Astrocyte (in vitro differentiated cells and primary cell): Measurements from ENCODE around the gene MTERF4. TPM values are rescaled to one million over a fixed set of nuclear protein-coding genes. Genes with fewer than 3 reads are reported as not detected.

Experiments
- DNase-seq: peaks from one replicate; pipeline ENCODE4 v3.0.0-alpha.2; 2010; ENCODE audit warnings: low read depth
- FAIRE-seq: peaks from 2 replicates; lab custom pipeline; 2011; peaks lifted over from hg19 to GRCh38; lab: Jason Lieb, UNC
- H2AFZ ChIP-seq: 2 replicates; pipeline ENCODE4 v1.6.0; 2012; ENCODE audit warnings: low read depth, low read length, inconsistent platforms
- H3K27ac ChIP-seq: 2 replicates; pipeline ENCODE4 v1.5.1; 2011; ENCODE audit warnings: low read depth, low read length, inconsistent platforms
- H3K27me3 ChIP-seq: 2 replicates; pipeline ENCODE4 v1.6.0; 2011; ENCODE audit warnings: low read length, inconsistent platforms; ENCODE audit not compliant: insufficient read depth
- H3K36me3 ChIP-seq: 2 replicates; pipeline ENCODE4 v1.5.1; 2011; ENCODE audit warnings: low read length, inconsistent platforms; ENCODE audit not compliant: insufficient read depth
- H3K4me1 ChIP-seq: 2 replicates; pipeline ENCODE4 v1.5.1; 2011; ENCODE audit warnings: low read length, inconsistent platforms; ENCODE audit not compliant: insufficient read depth
- H3K4me2 ChIP-seq: 2 replicates; pipeline ENCODE4 v1.6.0; 2012; ENCODE audit warnings: low read length, inconsistent platforms
- H3K4me3 ChIP-seq: 2 replicates; pipeline ENCODE4 v1.5.1; 2011; ENCODE audit warnings: low read depth, mild to moderate bottlenecking, low read length, inconsistent platforms; ENCODE audit not compliant: insufficient read depth
- H3K79me2 ChIP-seq: 2 replicates; pipeline ENCODE4 v1.6.0; 2012; ENCODE audit warnings: mild to moderate bottlenecking, low read length, inconsistent platforms; ENCODE audit not compliant: insufficient read depth
- H3K9ac ChIP-seq: 2 replicates; pipeline ENCODE4 v1.6.0; 2012; ENCODE audit warnings: mild to moderate bottlenecking, low read length, inconsistent platforms
- H3K9me3 ChIP-seq: 2 replicates; pipeline ENCODE4 v1.5.1; 2012; ENCODE audit warnings: low read depth, mild to moderate bottlenecking, low read length, inconsistent platforms; ENCODE audit not compliant: insufficient read depth
- H4K20me1 ChIP-seq: 2 replicates; pipeline ENCODE4 v1.6.0; 2012; ENCODE audit warnings: low read length, inconsistent platforms; ENCODE audit not compliant: insufficient read depth
- H3K27ac Mint-ChIP-seq: one replicate; pipeline ENCODE4 v1.8.0; 2021; ENCODE audit warnings: mild to moderate bottlenecking, mixed read lengths; ENCODE audit not compliant: unreplicated experiment
- H3K27me3 Mint-ChIP-seq: one replicate; pipeline ENCODE4 v1.8.0; 2021; ENCODE audit warnings: low read depth, mixed read lengths; ENCODE audit not compliant: unreplicated experiment
- H3K36me3 Mint-ChIP-seq: one replicate; pipeline ENCODE4 v1.8.0; 2021; ENCODE audit warnings: low read depth, mixed read lengths; ENCODE audit not compliant: unreplicated experiment
- H3K4me1 Mint-ChIP-seq: one replicate; pipeline ENCODE4 v1.8.0; 2021; ENCODE audit warnings: low read depth, mixed read lengths; ENCODE audit not compliant: unreplicated experiment
- H3K4me3 Mint-ChIP-seq: one replicate; pipeline ENCODE4 v1.8.0; 2021; ENCODE audit warnings: mild to moderate bottlenecking, moderate library complexity, mixed read lengths; ENCODE audit not compliant: unreplicated experiment
- H3K9me3 Mint-ChIP-seq: one replicate; pipeline ENCODE4 v1.8.0; 2021; ENCODE audit warnings: mild to moderate bottlenecking, mixed read lengths; ENCODE audit not compliant: unreplicated experiment
- EZH2 ChIP-seq: IDR thresholded peaks from 2 replicates; pipeline ENCODE4 v1.6.1; 2012; ENCODE audit warnings: mild to moderate bottlenecking, low read length, inconsistent platforms; ENCODE audit not compliant: insufficient read depth
- total RNA-seq: library from RNA; stranded (reverse); gene quantifications from 2 replicates; pipeline ENCODE4 v1.2.1, GENCODE V29; 2021
- TF ChIP-seq, protein P1 (sequence below): IDR thresholded peaks from 2 replicates; pipeline ENCODE4 v1.5.1; 2011; ENCODE audit warnings: low read depth, mild to moderate bottlenecking, inconsistent platforms, low read length, moderate library complexity; ENCODE audit not compliant: insufficient read depth

Gene MTERF4
- total RNA-seq, 1 donor from 2014 or later, result 26.3 TPM

- Histone ChIP-seq H2AFZ (no peak overlapping the region), H3K27ac (no peak overlapping the region), H3K4me1 (no peaks in the 10 kb centered on the region), H3K79me2 (no peaks in the 10 kb centered on the region), H3K4me3 (no peak overlapping the region), H3K4me2 (no peak overlapping the region), H3K9me3 (no peaks in the 10 kb centered on the region), H4K20me1 (no peaks in the 10 kb centered on the region), H3K9ac (no peak overlapping the region), H3K36me3 (no peaks in the 10 kb centered on the region), H3K27me3 (no peaks in the 10 kb centered on the region)
- Mint-ChIP-seq H3K9me3 (peaks cover 9% of the 10 kb centered on the region), H3K4me3 (no peak overlapping the region), H3K4me1 (no peaks in the 10 kb centered on the region), H3K27ac (no peak overlapping the region), H3K27me3 (peaks cover 49% of the 10 kb centered on the region), H3K36me3 (no peaks in the 10 kb centered on the region)
- DNase-seq (no peak), FAIRE-seq (no peak)
- TF ChIP-seq, protein P1, sequence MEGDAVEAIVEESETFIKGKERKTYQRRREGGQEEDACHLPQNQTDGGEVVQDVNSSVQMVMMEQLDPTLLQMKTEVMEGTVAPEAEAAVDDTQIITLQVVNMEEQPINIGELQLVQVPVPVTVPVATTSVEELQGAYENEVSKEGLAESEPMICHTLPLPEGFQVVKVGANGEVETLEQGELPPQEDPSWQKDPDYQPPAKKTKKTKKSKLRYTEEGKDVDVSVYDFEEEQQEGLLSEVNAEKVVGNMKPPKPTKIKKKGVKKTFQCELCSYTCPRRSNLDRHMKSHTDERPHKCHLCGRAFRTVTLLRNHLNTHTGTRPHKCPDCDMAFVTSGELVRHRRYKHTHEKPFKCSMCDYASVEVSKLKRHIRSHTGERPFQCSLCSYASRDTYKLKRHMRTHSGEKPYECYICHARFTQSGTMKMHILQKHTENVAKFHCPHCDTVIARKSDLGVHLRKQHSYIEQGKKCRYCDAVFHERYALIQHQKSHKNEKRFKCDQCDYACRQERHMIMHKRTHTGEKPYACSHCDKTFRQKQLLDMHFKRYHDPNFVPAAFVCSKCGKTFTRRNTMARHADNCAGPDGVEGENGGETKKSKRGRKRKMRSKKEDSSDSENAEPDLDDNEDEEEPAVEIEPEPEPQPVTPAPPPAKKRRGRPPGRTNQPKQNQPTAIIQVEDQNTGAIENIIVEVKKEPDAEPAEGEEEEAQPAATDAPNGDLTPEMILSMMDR, result no peak
- no peak for TF ChIP-seq EZH2
These were observed 53.7 kb downstream of the MTERF4 start for GRCh38 chr2:241048149-241048948.

DNA sequence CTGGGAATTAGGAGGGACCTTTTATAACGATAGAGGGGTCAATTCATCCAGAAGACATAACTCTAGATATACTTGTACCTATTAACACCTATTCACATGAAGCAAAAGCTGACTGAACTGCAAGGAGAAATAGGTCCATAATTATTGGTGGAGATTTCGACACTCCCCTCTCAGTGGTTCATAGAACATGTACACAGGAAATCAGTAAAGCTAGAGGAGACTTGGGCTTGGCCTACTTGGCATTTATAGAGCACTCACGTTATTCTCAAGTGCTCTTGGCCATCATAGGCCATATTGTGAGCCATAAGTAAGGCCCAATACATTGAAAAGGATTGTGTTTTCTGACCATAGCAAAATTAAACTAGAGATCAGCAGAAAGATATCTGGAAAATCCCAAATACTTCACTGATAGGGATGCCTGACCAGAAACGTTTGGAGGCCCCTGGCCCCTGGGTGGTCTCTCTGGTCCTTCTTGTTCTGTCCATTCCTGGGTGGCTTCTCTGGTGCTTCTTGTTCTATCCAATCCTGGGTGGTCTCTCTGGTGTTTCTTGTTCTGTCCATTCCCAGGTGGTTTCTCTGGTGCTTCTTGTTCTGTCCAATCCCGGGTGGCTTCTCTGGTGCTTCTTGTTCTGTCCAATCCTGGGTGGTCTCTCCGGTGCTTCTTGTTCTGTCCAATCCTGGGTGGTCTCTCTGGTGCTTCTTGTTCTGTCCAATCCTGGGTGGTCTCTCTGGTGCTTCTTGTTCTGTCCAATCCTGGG is 54.7 kb downstream of the MTERF4 start:
- Histone ChIP-seq H2AFZ (no peak overlapping the region), H3K9me3 (no peaks in the 10 kb centered on the region), H3K4me1 (no peaks in the 10 kb centered on the region), H3K79me2 (no peaks in the 10 kb centered on the region), H3K27me3 (peaks cover 5% of the 10 kb centered on the region), H3K27ac (no peak overlapping the region), H3K36me3 (no peaks in the 10 kb centered on the region), H3K4me2 (no peak overlapping the region), H3K9ac (no peak overlapping the region), H4K20me1 (no peaks in the 10 kb centered on the region), H3K4me3 (no peak overlapping the region)
- H3K9me3 Mint-ChIP-seq, result peaks cover 9% of the 10 kb centered on the region
- no peak for FAIRE-seq
- no peak overlapping the region for H3K27ac Mint-ChIP-seq
- peaks cover 57% of the 10 kb centered on the region for H3K27me3 Mint-ChIP-seq
- no peak for DNase-seq
- H3K36me3 Mint-ChIP-seq, result no peaks in the 10 kb centered on the region
- no peak for TF ChIP-seq EZH2
- TF ChIP-seq, protein P1, result no peak
- no peak overlapping the region for H3K4me3 Mint-ChIP-seq
- H3K4me1 Mint-ChIP-seq, result no peaks in the 10 kb centered on the region

Other genes with a start within 250 kb of the MTERF4 start
- not detected in 2 replicates for gene AGXT, start 233.5 kb downstream of the MTERF4 start, total RNA-seq
- 0.43 and 0.59 TPM in 2 replicates for gene MAB21L4, start 206.1 kb downstream of the MTERF4 start, total RNA-seq
- gene CROCC2, start 196.0 kb downstream of the MTERF4 start, total RNA-seq, result not detected in 2 replicates
- gene SNED1, start 103.7 kb downstream of the MTERF4 start, total RNA-seq, result 0.23 and 0.48 TPM in 2 replicates
- 4.2 and 8.0 TPM in 2 replicates for gene PASK, start 47.2 kb upstream of the MTERF4 start, total RNA-seq
- 51.4 and 53.4 TPM in 2 replicates for gene PPP1R7, start 48.2 kb upstream of the MTERF4 start, total RNA-seq
- gene ANO7, start 86.4 kb upstream of the MTERF4 start, total RNA-seq, result 5.8 and 7.1 TPM in 2 replicates
- 922 and 975 TPM in 2 replicates for gene HDLBP, start 213.4 kb upstream of the MTERF4 start, total RNA-seq
- 544 and 552 TPM in 2 replicates for gene SEPTIN2, start 213.6 kb upstream of the MTERF4 start, total RNA-seq